ACC112 (cell line): Measurements from ENCODE around the gene KRT85.
"Not testable (repeated sequence)": the region's sequence is repeated elsewhere in the genome, so short reads cannot be mapped to it uniquely, and the experiment has no call there.

Source experiments
- H2AFZ ChIP-seq: fragments of 200-600 bp; sonication (generic); one replicate; pipeline ENCODE4 v1.6.0; 2017; ENCODE audit warnings: antibody characterized with exemption, low read length; ENCODE audit not compliant: unreplicated experiment
- H3K27ac ChIP-seq: fragments of 200-600 bp; sonication (generic); 2 replicates; pipeline ENCODE4 v1.5.1; 2014; ENCODE audit warnings: low read depth, mild to moderate bottlenecking, antibody characterized with exemption, low read length, moderate library complexity
- H3K27me3 ChIP-seq: fragments of 200-600 bp; sonication (generic); 2 replicates; pipeline ENCODE4 v1.6.1; 2014; ENCODE audit warnings: mild to moderate bottlenecking, antibody characterized with exemption, low read length, moderate library complexity, mixed read lengths; ENCODE audit not compliant: insufficient read depth
- H3K36me3 ChIP-seq: fragments of 200-600 bp; sonication (generic); 2 replicates; pipeline ENCODE4 v1.6.1; 2016; ENCODE audit warnings: mild to moderate bottlenecking, antibody characterized with exemption, low read length, moderate library complexity, mixed read lengths; ENCODE audit not compliant: insufficient read depth
- H3K4me1 ChIP-seq: fragments of 200-600 bp; sonication (generic); one replicate; pipeline ENCODE4 v1.6.1; 2016; ENCODE audit warnings: low read length, mixed read lengths; ENCODE audit not compliant: insufficient read depth, unreplicated experiment, control insufficient read depth
- H3K4me3 ChIP-seq: fragments of 200-600 bp; sonication (generic); 2 replicates; pipeline ENCODE4 v1.5.1; 2014; ENCODE audit warnings: mild to moderate bottlenecking, low read depth, low read length
- H3K79me2 ChIP-seq: fragments of 200-600 bp; sonication (generic); one replicate; pipeline ENCODE4 v1.6.0; 2016; ENCODE audit warnings: low read length; ENCODE audit not compliant: control insufficient read depth, unreplicated experiment, insufficient read depth

Gene KRT85

DNA sequence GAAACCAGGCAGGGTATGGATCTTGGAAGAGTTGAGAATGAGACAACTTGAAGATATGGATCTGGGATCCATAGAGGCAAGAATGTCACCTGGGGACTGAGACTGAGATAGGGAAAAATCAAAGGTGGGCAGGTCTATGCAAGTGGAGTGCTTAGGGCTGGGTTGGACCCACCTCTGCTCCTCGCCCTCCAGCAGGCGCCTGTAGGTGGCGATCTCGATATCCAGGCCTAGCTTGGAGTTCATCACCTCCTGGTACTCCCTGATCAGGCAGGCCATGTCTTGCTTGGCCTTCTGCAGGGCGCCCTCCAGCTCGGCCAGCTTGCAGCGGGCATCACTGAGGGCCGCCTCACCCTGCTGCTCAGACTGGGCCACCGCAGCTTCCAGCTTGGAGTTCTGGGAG, 51.6 kb downstream of the KRT85 start:
- not testable (repeated sequence) for H3K4me1 ChIP-seq, H3K79me2 ChIP-seq, H2AFZ ChIP-seq, H3K27ac ChIP-seq, H3K4me3 ChIP-seq, H3K36me3 ChIP-seq
- peaks cover 21% of the 10 kb centered on the region; the same call in 1 of the 2 replicates for H3K27me3 ChIP-seq

DNA sequence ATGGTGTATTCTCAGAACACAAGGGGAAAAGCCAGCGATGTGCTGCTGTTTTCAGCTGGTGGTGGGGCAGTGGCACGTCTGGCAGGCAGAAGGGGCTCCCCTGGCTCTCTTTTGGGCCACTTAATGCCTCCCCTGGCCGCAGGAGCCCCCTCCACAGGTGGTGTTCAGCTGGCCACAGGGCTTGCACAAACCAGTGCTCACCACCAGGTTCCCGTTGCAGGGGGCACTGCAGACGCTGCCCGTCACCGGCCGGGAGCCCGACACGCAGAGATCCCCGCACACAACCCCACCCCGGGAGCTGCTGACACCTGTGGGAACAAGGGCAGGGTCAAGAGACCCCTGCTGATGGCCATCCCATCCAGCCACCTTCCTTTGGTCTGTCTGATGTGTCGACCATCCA, 52.8 kb downstream of the KRT85 start:
- Histone ChIP-seq H2AFZ (no peak overlapping the region), H3K27me3 (peaks cover 11% of the 10 kb centered on the region), H3K36me3 (no peaks in the 10 kb centered on the region), H3K4me3 (no peak overlapping the region), H3K79me2 (no peaks in the 10 kb centered on the region), H3K27ac (no peak overlapping the region), H3K4me1 (no peaks in the 10 kb centered on the region)

GRCh38 chr12:52313926-52314325, 53.4 kb downstream of the KRT85 start:
- Histone ChIP-seq H2AFZ (no peak overlapping the region), H3K27me3 (peaks cover 14% of the 10 kb centered on the region), H3K27ac (no peak overlapping the region)

GRCh38 chr12:52313461-52313860, 53.8 kb downstream of the KRT85 start:
- Histone ChIP-seq H3K36me3 (no peaks in the 10 kb centered on the region), H2AFZ (no peak overlapping the region), H3K4me1 (peaks cover 4% of the 10 kb centered on the region), H3K27me3 (peaks cover 17% of the 10 kb centered on the region), H3K79me2 (no peaks in the 10 kb centered on the region), H3K27ac (no peak overlapping the region), H3K4me3 (no peak overlapping the region)

More at GRCh38 chr12:52313926-52314325, 53.4 kb downstream of the KRT85 start:
- H3K4me3 ChIP-seq: no peak overlapping the region
- H3K36me3 ChIP-seq: no peaks in the 10 kb centered on the region
- peaks cover under 1% of the 10 kb centered on the region for H3K4me1 ChIP-seq
- H3K79me2 ChIP-seq: no peaks in the 10 kb centered on the region

DNA sequence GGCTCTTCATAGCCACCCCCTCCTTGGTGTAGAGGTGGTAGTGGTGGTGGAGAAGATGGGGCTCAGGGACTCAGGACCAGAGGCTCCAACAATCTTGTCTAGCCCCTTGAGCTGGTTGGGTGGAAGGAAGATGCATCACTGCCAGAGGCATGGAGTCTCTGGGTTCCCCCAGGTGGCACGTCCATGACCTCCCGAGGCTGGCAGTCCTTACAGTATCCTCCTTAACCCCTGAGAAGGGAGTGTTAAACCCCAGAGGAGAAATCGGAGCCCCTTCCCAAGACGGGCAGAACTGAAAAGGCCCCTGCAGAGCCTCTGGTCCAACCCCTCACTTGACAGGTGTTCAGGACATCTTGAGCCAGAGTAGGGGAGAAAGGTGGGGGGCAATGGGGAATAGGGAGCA, 55.2 kb downstream of the KRT85 start:
- Histone ChIP-seq H3K27me3 (peaks cover 17% of the 10 kb centered on the region), H3K79me2 (no peaks in the 10 kb centered on the region), H3K36me3 (no peaks in the 10 kb centered on the region), H3K27ac (no peak overlapping the region), H3K4me3 (no peak overlapping the region), H3K4me1 (peaks cover 4% of the 10 kb centered on the region), H2AFZ (no peak overlapping the region)

DNA sequence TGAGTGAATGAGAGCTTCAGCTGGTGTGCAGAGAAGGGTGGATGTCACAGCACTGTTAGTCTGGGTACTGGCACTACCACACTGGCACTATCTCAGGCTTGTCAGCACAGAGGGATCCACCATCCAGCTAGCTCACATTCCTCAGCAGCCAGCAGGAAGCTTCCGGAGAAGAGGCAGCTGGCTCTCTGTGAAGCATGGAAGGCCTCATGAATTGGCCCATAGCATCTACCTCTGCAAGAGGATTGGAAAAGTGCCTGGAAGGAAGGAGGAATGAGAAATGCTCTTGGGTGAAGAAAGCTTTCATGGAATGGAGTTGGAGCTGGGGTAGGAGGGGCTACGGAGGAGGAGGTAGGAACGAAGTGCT, 56.0 kb downstream of the KRT85 start:
- Histone ChIP-seq H3K36me3 (no peaks in the 10 kb centered on the region), H3K27ac (no peak overlapping the region), H3K79me2 (no peaks in the 10 kb centered on the region), H3K27me3 (peaks cover 17% of the 10 kb centered on the region), H3K4me3 (no peak overlapping the region), H3K4me1 (peaks cover 4% of the 10 kb centered on the region), H2AFZ (no peak overlapping the region)

- Histone ChIP-seq H3K36me3 (no peaks in the 10 kb centered on the region), H3K79me2 (no peaks in the 10 kb centered on the region), H3K27me3 (peaks cover 17% of the 10 kb centered on the region), H3K4me3 (no peak overlapping the region), H3K27ac (no peak overlapping the region), H2AFZ (no peak overlapping the region), H3K4me1 (peaks cover 4% of the 10 kb centered on the region)
Measured at GRCh38 chr12:52310622-52311284, 56.5 kb downstream of the KRT85 start.
